IMR-90 (cell line): ENCODE measurements around the gene TTBK2.

Experiments
- BHLHE40 ChIP-seq: fragments of 150-350 bp; IDR thresholded peaks from 2 replicates; pipeline ENCODE4 v1.6.1; 2016; ENCODE audit warnings: mild to moderate bottlenecking, low read depth, low read length
- CTCF ChIP-seq: conservative IDR thresholded peaks from 2 replicates; pipeline ENCODE4 v1.5.1; 2012; ENCODE audit warnings: mild to moderate bottlenecking, low read depth, low read length, improper control_type of control experiment
- MAFK ChIP-seq: IDR thresholded peaks from 2 replicates; pipeline ENCODE4 v1.6.1; 2012; ENCODE audit warnings: low read depth, low read length, improper control_type of control experiment
- NFE2L2 ChIP-seq: fragments of 150-350 bp; IDR thresholded peaks from 2 replicates; pipeline ENCODE4 v1.6.1; 2016; ENCODE audit warnings: low read depth, mild to moderate bottlenecking, low read length
- POLR2A ChIP-seq: IDR thresholded peaks from 2 replicates; pipeline ENCODE4 v1.6.1; 2012; ENCODE audit warnings: mild to moderate bottlenecking, low read depth, low read length
- RFX5 ChIP-seq: IDR thresholded peaks from 2 replicates; pipeline ENCODE4 v1.8.0; 2012; ENCODE audit warnings: low read depth, mild to moderate bottlenecking, low read length, moderate library complexity
- SMC3 ChIP-seq: fragments of 150-350 bp; IDR thresholded peaks from 2 replicates; pipeline ENCODE4 v1.6.1; 2016; ENCODE audit warnings: low read depth, mild to moderate bottlenecking, antibody characterized with exemption, low read length, moderate library complexity

DNA sequence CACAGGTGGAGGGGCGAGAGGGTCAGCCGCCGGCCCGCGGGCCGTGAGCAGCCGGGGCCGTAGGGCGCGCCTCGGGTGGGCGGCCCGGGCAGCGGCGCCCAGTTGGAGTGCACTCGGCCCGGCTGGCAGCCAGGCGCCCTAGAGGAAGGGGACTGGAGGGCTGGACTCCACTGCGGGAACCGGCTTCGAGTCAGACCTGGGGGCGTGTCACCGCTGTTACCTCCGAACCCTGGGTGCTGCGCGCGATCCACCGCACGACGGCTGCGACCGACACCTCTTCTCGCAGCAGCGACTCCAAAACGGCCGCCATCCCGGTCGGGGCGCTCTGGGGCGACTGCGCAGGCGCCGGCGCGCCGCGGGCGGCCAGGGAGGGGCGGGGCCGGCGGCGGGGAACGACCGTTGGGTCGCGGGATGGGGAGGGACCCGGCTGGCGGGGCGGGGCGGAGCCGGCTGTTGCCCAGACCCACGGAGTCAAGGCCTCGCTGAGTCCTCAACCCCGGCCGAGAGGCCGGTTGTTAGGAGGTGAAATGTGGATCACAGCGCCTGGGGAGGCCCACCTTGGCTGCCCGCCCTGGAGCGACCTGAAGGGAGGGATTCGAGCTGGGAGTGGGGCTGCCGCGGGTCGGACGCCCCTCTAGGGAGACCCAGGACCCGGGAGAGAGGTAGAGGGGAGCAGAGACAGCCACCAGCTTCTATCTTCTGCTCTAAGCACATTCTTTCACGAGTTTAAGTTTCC, 183.6 kb downstream of the TTBK2 start, which contains the start of gene CDAN1:
- no peak for TF ChIP-seq CTCF
- TF ChIP-seq POLR2A, result peak; percentile 64; the same call in 1 of the 2 replicates
- TF ChIP-seq SMC3, result no peak
- TF ChIP-seq BHLHE40, result peak; percentile 5; the same call in 1 of the 2 replicates
- TF ChIP-seq RFX5, result no peak
- TF ChIP-seq NFE2L2, result no peak
- no peak for TF ChIP-seq MAFK
